Caco-2 (cell line): ENCODE measurements around the gene TNFRSF9. TPM values are rescaled to one million over a fixed set of nuclear protein-coding genes. Genes with fewer than 3 reads are reported as not detected.

Experiments
- BruUV-seq: library from RNA; stranded (reverse); fragments of 400-500 nt; replicated peaks from 2 replicates; lab custom pipeline; 2021; lab: Mats Ljungman, UMichigan
- CTCF ChIA-PET: fragments of 300-600 bp; sonication (Branson Sonifier 250); formaldehyde crosslinking; loops from one replicate; lab custom pipeline; 2022; ENCODE audit warnings: antibody characterized with exemption; lab: Charles Lee
- POLR2A ChIA-PET: fragments of 300-600 bp; sonication (Branson Sonifier 250); formaldehyde crosslinking; loops from one replicate; lab custom pipeline; 2022; ENCODE audit warnings: antibody characterized with exemption; lab: Charles Lee
- DNase-seq, 2 experiments: peaks; one replicate each; pipeline versions ENCODE4 v3.0.0 to v3.0.0-alpha.2; 2020 to 2022
- H3K27me3 ChIP-seq: replicated peaks from 2 replicates; pipeline ENCODE4 v1.6.0; 2011; ENCODE audit warnings: low read length; ENCODE audit not compliant: control insufficient read depth, insufficient read depth
- H3K36me3 ChIP-seq: 2 replicates; pipeline ENCODE4 v1.5.1; 2011; ENCODE audit warnings: low read length; ENCODE audit not compliant: control insufficient read depth, insufficient read depth
- H3K4me1 ChIP-seq: fragments of 250-450 bp; sonication (Bioruptor Pico); 2 replicates; pipeline ENCODE4 v1.5.1; 2020; ENCODE audit warnings: mild to moderate bottlenecking
- H3K4me3 ChIP-seq: 2 replicates; pipeline ENCODE4 v1.5.1; 2011; ENCODE audit warnings: low read depth, mild to moderate bottlenecking, control low read depth, low read length
- H3K9me3 ChIP-seq: fragments of 250-450 bp; sonication (Bioruptor Pico); 2 replicates; pipeline ENCODE4 v1.5.1; 2020; ENCODE audit warnings: mild to moderate bottlenecking, moderate library complexity
- H3K27ac Mint-ChIP-seq: one replicate; pipeline ENCODE4 v1.8.0; 2022; ENCODE audit warnings: mixed read lengths; ENCODE audit not compliant: unreplicated experiment
- H3K27me3 Mint-ChIP-seq: one replicate; pipeline ENCODE4 v1.8.0; 2022; ENCODE audit warnings: mixed read lengths; ENCODE audit not compliant: insufficient read depth, unreplicated experiment
- H3K36me3 Mint-ChIP-seq: one replicate; pipeline ENCODE4 v1.8.0; 2022; ENCODE audit warnings: mild to moderate bottlenecking, mixed read lengths; ENCODE audit not compliant: insufficient read depth, unreplicated experiment
- H3K4me1 Mint-ChIP-seq: one replicate; pipeline ENCODE4 v1.8.0; 2022; ENCODE audit warnings: low read depth, mixed read lengths; ENCODE audit not compliant: unreplicated experiment
- H3K4me3 Mint-ChIP-seq: one replicate; pipeline ENCODE4 v1.8.0; 2022; ENCODE audit warnings: mild to moderate bottlenecking, moderate library complexity, mixed read lengths; ENCODE audit not compliant: unreplicated experiment
- H3K9me3 Mint-ChIP-seq: one replicate; pipeline ENCODE4 v1.8.0; 2022; ENCODE audit warnings: mixed read lengths; ENCODE audit not compliant: unreplicated experiment
- intact Hi-C: fragments of 100-400 bp; cut with micrococcal nuclease; formaldehyde crosslinking; loops from one replicate; pipeline ENCODE4 v1.10.0; 2022; ENCODE audit not compliant: unreplicated experiment
- total RNA-seq: library from RNA; stranded (reverse); gene quantifications from 2 replicates; pipeline ENCODE4 v1.2.3, GENCODE V29; 2022
- TF ChIP-seq, protein P1 (sequence below), 2 experiments: fragments of 200-600 bp in 1 of 2; IDR thresholded peaks; 1 replicate in 1 of 2; 2 replicates in 1 of 2; pipeline versions ENCODE4 v1.5.1 to v1.8.0; 2011 to 2022; ENCODE audit warnings: antibody characterized with exemption in 1 of 2, control low read depth in 1 of 2, inconsistent platforms in 1 of 2, low read depth in 1 of 2, low read length in 1 of 2, mild to moderate bottlenecking in 1 of 2, moderate library complexity in 1 of 2; ENCODE audit not compliant: insufficient read depth in 1 of 2, severe bottlenecking in 1 of 2, unreplicated experiment in 1 of 2

TNFRSF9 gene
- total RNA-seq, 1 experiment from 2014 or later = 0.54 TPM

DNA sequence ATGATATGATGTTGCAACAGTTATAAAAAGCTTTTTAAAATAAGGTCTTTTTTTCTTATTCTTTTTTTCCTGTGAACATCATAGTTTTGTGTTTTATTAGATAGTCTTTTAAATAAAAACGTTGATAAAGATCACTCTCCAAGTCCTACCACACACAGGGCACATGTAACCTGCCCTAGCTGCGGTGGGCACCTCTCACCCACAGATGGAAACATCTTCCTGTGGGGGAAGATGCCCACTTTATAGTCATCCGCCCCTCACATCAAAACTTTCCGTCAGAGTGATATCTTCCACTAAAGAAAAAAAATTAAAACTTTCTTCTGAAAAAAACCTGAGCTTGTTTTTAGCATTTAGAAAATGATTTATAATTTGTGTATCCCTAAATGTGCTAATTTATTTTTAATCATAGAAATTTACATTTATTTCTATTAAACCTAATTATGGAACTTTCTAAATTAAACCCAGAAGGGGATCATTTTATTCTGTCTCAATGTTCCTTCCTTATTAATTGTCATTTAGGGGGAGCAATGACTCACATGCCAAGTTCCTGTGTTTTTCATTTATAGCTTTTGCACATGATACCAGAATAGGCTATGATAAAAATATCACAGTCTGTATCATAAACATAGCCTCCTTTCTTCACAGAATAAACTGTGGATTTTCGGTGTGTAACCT lies 24.7 kb downstream of the TNFRSF9 start:
- no peaks in the 10 kb centered on the region for H3K9me3 ChIP-seq
- Mint-ChIP-seq H3K9me3 (no peaks in the 10 kb centered on the region), H3K4me1 (peaks cover 12% of the 10 kb centered on the region), H3K4me3 (no peak overlapping the region), H3K27me3 (no peaks in the 10 kb centered on the region), H3K27ac (no peak overlapping the region), H3K36me3 (no peaks in the 10 kb centered on the region)
- no TSS peak for BruUV-seq
- CTCF ChIA-PET = no interaction called here
- H3K36me3 ChIP-seq = no peaks in the 10 kb centered on the region
- POLR2A ChIA-PET = no interaction called here
- peaks cover 7% of the 10 kb centered on the region; the same call in 1 of the 2 replicates for H3K4me1 ChIP-seq
- TF ChIP-seq, protein P1, sequence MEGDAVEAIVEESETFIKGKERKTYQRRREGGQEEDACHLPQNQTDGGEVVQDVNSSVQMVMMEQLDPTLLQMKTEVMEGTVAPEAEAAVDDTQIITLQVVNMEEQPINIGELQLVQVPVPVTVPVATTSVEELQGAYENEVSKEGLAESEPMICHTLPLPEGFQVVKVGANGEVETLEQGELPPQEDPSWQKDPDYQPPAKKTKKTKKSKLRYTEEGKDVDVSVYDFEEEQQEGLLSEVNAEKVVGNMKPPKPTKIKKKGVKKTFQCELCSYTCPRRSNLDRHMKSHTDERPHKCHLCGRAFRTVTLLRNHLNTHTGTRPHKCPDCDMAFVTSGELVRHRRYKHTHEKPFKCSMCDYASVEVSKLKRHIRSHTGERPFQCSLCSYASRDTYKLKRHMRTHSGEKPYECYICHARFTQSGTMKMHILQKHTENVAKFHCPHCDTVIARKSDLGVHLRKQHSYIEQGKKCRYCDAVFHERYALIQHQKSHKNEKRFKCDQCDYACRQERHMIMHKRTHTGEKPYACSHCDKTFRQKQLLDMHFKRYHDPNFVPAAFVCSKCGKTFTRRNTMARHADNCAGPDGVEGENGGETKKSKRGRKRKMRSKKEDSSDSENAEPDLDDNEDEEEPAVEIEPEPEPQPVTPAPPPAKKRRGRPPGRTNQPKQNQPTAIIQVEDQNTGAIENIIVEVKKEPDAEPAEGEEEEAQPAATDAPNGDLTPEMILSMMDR (IDR thresholded peaks at IDR 0.05; ENCODE audit: insufficient read depth in 1 of 2, low read depth in 1 of 2, low read length in 1 of 2, severe bottlenecking in 1 of 2, unreplicated experiment in 1 of 2) = no peak
- intact Hi-C loops = no loop called here
- no peak overlapping the region for H3K4me3 ChIP-seq
- no peak for DNase-seq
- H3K27me3 ChIP-seq = no peaks in the 10 kb centered on the region

GRCh38 chr1:7912743-7913557 lies 27.7 kb downstream of the TNFRSF9 start:
- no peak overlapping the region for H3K4me3 Mint-ChIP-seq
- Histone ChIP-seq H3K4me1 (peaks cover 7% of the 10 kb centered on the region; the same call in 1 of the 2 replicates), H3K36me3 (no peaks in the 10 kb centered on the region), H3K27me3 (no peaks in the 10 kb centered on the region), H3K9me3 (no peaks in the 10 kb centered on the region), H3K4me3 (no peak overlapping the region)
- peaks cover 12% of the 10 kb centered on the region for H3K4me1 Mint-ChIP-seq
- no peak for DNase-seq
- no peaks in the 10 kb centered on the region for H3K36me3 Mint-ChIP-seq
- TF ChIP-seq, protein P1 (IDR thresholded peaks at IDR 0.05; ENCODE audit: insufficient read depth in 1 of 2, low read depth in 1 of 2, low read length in 1 of 2, severe bottlenecking in 1 of 2, unreplicated experiment in 1 of 2) = no peak
- no peak overlapping the region for H3K27ac Mint-ChIP-seq
- POLR2A ChIA-PET = interaction anchor here (0.6 to 0.7 kb wide), 2 partner anchors 27 to 208 kb away, joined by 3 to 7 read pairs; no protein-coding TSS in a partner anchor
- intact Hi-C loops = no loop called here
- CTCF ChIA-PET = interaction anchor here (1.1 kb wide), 1 partner anchor 105 kb away, joined by 4 read pairs; no protein-coding TSS in a partner anchor
- H3K9me3 Mint-ChIP-seq = no peaks in the 10 kb centered on the region
- no peaks in the 10 kb centered on the region for H3K27me3 Mint-ChIP-seq
- no TSS peak for BruUV-seq

DNA sequence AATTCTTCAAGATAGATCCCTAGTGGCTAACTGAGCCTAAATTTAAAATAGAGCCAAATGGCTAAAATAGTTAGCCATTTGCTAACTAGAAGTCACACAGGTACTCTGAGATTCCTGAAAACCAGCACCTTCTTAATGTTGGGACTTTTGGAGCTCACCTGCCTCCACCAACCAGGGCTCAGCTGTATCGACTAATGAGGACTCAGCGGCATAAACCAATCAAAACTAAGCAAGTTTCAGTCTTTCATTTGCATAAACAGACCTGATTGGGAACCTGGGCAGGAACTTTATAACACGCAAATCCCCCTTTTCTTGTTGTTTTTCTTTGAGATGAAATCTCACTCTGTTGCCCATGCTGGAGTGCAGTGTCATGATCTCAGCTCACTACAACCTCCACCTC lies 28.5 kb downstream of the TNFRSF9 start:
- peaks cover 7% of the 10 kb centered on the region; the same call in 1 of the 2 replicates for H3K4me1 ChIP-seq
- no peaks in the 10 kb centered on the region for H3K36me3 ChIP-seq
- H3K4me3 ChIP-seq = no peak overlapping the region
- no peaks in the 10 kb centered on the region for H3K27me3 ChIP-seq
- Mint-ChIP-seq H3K4me1 (peaks cover 12% of the 10 kb centered on the region), H3K4me3 (no peak overlapping the region), H3K36me3 (no peaks in the 10 kb centered on the region), H3K27ac (no peak overlapping the region), H3K9me3 (no peaks in the 10 kb centered on the region), H3K27me3 (no peaks in the 10 kb centered on the region)
- POLR2A ChIA-PET = interaction anchor here (0.6 kb wide), 1 partner anchor 28 kb away, joined by 3 read pairs; no protein-coding TSS in a partner anchor
- TF ChIP-seq, protein P1 (IDR thresholded peaks at IDR 0.05; ENCODE audit: insufficient read depth in 1 of 2, low read depth in 1 of 2, low read length in 1 of 2, severe bottlenecking in 1 of 2, unreplicated experiment in 1 of 2) = no peak
- intact Hi-C loops = no loop called here
- no peak for DNase-seq
- H3K9me3 ChIP-seq = no peaks in the 10 kb centered on the region
- no TSS peak for BruUV-seq
- CTCF ChIA-PET = no interaction called here
